NCI-H446 treated with DMSO at 0.1 percent for 48 hours (cell line): ENCODE data around the gene SIMC1.
A peak's percentile ranks its signal among the peaks of the same experiment; 100 is the strongest.

Experiments
- DNase-seq: peaks from one replicate; lab custom pipeline; 2025; lab: John Stamatoyannopoulos, UW

The SIMC1 gene

GRCh38 chr5:176317534-176318374 is 79.5 kb downstream of the SIMC1 start:
- no peak for DNase-seq

- DNase-seq: no peak
These were observed 81.8 kb downstream of the SIMC1 start for GRCh38 chr5:176319827-176320554.

DNA sequence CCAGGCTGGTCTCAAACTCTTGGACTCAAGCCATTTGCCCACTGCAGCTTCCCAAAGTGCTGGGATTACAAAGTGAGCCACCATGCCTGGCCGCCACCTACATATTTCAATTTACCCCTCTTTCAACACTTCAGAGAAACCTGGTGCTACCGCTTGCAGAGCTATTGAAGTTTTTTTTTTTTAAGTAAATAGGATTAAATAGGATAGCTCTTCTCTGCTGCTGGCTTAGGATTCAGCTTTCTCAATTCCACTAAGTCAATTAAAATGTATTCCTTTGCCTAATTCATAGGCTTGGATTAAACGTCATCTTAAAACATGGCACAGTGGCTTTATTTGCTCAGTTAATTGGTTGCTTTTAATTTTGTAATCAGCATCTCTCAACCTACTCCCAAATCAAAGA is 82.4 kb downstream of the SIMC1 start:
- DNase-seq: no peak

GRCh38 chr5:176334031-176334770 is 96.0 kb downstream of the SIMC1 start:
- DNase-seq: no peak

GRCh38 chr5:176337913-176338312 is 99.7 kb downstream of the SIMC1 start:
- no peak for DNase-seq

DNA sequence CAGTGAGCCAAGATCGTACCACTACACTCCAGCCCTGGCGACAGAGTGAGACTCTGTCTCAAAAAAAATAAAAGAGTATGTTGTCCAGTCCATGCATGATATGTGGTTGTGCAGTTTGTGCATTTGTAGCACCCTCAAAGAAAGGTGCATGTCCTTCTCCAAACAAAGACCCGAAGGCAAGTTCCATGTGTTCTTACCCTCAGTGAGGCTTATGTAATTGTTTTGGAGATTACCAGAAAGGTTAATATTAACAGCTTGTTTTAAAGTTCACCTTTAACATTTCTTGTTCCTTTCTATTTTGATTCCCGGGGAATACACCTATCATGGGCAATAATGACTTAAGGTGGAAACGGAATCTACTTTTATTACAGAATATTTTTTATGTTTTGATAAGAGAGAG is 101.1 kb downstream of the SIMC1 start:
- DNase-seq: no peak

DNA sequence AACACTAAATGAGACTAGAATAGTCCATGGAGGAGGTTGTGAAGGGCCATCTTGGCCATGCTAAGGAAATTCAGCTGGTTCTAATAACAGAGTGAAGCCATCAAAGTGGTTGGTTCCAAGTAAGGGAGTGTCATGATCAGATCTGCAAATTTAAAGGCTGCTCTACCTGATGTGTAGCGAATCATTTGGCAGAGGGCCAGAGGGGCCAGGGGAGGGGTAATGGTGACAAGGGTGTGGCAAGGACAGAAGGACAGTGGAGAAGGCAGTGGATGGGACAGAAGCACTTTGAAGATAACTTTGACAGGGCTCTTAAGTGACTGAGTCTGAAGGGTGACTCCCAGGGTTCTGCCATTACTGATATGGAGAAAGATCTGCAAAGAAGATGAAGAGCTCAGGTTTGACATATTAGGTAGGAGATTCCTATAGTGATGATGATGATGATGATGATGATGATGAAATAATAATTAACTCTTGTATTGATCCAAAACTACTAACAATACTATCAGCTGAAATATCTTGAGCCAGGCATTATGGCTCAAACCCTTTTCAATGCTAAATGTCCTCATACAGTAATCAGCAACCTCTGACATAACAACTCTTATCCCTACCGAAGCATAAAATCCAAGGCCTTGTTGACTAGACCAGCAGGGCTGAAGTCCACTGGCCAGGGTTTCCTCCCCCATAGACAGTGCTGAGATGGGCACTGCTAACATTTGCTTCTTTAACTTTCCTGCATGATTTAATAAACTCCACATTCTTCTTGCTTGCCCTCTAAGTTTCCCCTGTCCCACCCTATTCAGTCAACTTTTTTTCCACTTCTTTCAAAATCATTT is 103.3 kb downstream of the SIMC1 start:
- no peak for DNase-seq

DNA sequence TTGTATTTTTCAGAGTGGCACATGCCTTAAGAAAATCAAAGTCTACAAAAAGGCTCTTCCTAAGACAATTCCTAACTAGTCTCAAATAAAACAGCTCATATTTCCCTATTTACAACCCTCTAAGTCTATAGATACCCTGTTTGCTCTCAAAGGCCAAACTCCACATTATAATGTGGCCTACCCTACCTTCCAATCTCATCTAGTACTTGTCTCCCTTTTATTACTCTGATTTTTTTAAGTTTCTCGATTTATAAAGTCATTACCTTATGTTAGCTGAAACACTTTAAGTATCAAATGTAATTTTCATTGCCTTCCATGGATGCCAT is 103.9 kb downstream of the SIMC1 start:
- no peak for DNase-seq

DNA sequence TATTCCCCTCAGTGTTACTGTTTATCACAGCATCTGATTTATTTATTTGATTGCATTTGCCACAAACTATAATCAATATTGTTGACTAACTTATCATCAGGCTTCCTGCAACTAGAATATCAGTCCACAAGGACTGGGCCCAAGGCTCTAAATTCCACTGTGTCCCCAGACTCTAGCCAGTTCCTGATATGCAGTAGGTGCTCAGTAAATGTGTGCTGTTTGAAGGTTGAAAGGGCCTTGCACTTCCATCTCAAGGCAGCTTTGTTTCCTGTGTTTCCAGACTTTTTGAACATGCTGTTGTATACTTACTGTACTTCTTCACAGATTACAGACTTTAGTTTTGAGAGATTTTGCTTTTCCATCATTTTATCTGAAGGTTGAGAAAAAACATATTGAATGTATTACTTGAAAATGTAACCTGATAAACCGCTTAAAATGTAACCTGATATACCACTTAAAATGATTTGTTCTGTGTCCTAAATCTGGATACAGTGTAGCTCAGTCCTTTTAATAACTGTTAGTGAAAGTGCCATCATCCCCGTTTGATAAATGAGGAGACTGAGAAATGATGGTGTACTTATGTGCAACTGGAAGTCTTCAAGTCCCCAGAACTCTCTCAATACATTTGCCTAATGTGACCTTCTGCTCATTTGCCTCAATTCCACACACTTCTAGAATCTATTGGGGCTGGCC is 104.7 kb downstream of the SIMC1 start:
- DNase-seq: no peak

- no peak for DNase-seq
These were observed 112.2 kb downstream of the SIMC1 start for GRCh38 chr5:176350416-176350815.

GRCh38 chr5:176352116-176352878 is 114.1 kb downstream of the SIMC1 start:
- no peak for DNase-seq

DNA sequence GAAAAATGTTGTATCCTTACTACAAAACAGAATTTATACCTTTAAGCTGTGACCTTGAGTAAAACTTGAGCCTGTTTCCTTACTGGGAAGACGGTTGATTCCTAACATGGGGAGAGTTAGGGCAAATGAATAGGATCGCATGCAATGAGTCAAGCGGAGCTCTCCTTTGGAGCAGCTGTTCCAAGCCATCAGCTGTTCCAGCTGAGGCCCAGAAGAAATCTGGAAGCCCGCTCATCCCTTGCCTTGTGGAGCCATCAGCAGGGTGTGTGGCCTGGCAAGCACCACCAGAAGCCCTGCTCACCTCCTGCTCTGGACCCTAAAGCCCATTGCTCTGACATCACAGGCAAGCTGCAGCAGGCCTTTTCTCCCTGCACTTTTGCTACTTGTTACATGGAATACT is 115.3 kb downstream of the SIMC1 start:
- no peak for DNase-seq

GRCh38 chr5:176355400-176356178 is 117.4 kb downstream of the SIMC1 start:
- no peak for DNase-seq

DNA sequence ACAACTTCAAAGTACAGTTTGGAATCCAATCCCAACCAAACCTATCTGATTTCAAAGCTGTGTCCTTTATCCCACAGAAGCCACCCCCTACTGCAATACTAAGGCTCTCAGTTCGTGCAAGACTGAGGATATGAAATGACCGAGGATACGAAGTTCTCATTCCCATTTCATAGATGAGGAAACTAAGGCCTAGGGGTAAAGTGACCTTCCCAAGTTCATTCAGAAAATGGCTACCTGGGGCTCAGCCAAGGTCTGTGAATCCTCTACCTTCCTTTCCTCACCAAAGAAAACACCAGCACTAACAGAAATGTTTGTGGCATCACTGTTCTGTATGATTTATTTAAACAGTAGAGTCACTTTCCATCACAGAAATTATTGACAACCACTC is 117.9 kb downstream of the SIMC1 start:
- no peak for DNase-seq

GRCh38 chr5:176359658-176360057 is 121.4 kb downstream of the SIMC1 start:
- no peak for DNase-seq

- DNase-seq: no peak
These were observed 122.7 kb downstream of the SIMC1 start for GRCh38 chr5:176360894-176361436.

DNA sequence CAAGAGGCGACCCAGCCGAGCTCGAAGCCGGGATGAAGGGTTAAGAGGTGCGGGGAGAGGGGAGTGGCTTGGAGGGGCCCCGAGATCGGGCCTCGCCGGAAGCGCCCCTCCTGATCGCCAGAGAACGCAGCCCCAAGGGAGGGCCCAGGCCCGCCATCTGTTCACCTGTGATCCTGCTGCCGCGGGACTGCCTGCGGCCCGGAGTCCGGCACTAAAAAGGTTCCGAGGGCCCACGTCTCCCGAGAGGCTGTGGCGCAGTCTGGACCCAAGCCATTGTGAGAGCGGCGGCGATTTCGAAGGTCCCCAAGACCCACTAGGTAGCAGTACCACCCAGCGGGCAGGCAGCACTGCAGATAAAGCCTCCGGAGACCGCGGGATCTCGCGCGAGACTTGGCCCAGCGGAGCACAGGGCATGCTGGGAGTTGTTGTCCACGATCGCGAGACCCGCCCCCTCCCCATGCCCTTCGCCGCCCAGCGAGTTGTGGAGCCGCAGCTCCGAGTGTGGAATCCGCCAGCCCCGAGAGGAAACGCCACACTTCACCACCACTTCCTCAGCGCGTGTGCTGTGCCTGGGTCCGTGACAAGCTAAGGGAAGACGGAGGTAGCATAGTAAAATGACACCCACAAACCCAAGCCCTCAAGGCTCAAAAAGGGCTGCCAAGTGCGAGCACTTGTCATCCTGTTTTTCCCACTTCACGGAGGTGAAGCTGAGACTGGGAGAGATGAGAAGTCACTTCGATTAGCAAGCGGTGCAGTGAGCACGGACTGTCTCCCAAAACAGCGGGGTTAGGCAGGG is 123.4 kb downstream of the SIMC1 start, which contains the start of gene KIAA1191:
Gene KIAA1191, minus strand, starts transcription at position 328 of the 796 bp plus-strand sequence. CDS start 2,256 bp downstream, outside the sequence.
- DNase-seq: peak; percentile 74

- no peak for DNase-seq
These were observed 123.9 kb downstream of the SIMC1 start for GRCh38 chr5:176362233-176362490.
